ENCODE results near the gene TOMM20L.

- no peak for TF ChIP-seq POLR2A (IDR thresholded peaks at IDR 0.05; ENCODE audit: borderline replicate concordance, extremely low read depth, insufficient read depth, insufficient read length)
- no peak for TF ChIP-seq EZH2 (IDR thresholded peaks at IDR 0.05)
- TF ChIP-seq CTCF (IDR thresholded peaks at IDR 0.05 in 2 of 3, conservative IDR thresholded peaks at IDR 0.05 in 1 of 3; ENCODE audit: borderline replicate concordance in 1 of 3, insufficient read depth in 1 of 3, low read depth in 2 of 3, low read length in 2 of 3): no peak
- no peak for TF ChIP-seq ZNF274 (IDR thresholded peaks at IDR 0.05; ENCODE audit: low read depth, low read length)
- TF ChIP-seq EGR1 (IDR thresholded peaks at IDR 0.05; ENCODE audit: low read depth): no peak
- no peak for TF ChIP-seq POLR2AphosphoS5 (IDR thresholded peaks at IDR 0.05; ENCODE audit: low read depth, low read length)
- TF ChIP-seq SRF (IDR thresholded peaks at IDR 0.05; ENCODE audit: low read depth): no peak
- no peak for TF ChIP-seq EZH2phosphoT487 (IDR thresholded peaks at IDR 0.05; ENCODE audit: borderline replicate concordance)
- TF ChIP-seq, protein P1, sequence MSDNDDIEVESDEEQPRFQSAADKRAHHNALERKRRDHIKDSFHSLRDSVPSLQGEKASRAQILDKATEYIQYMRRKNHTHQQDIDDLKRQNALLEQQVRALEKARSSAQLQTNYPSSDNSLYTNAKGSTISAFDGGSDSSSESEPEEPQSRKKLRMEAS (IDR thresholded peaks at IDR 0.05): no peak
- no peak for TF ChIP-seq YY1 (IDR thresholded peaks at IDR 0.05; ENCODE audit: extremely low read depth, insufficient replicate concordance, low read depth, low read length)
- TF ChIP-seq, protein P2, sequence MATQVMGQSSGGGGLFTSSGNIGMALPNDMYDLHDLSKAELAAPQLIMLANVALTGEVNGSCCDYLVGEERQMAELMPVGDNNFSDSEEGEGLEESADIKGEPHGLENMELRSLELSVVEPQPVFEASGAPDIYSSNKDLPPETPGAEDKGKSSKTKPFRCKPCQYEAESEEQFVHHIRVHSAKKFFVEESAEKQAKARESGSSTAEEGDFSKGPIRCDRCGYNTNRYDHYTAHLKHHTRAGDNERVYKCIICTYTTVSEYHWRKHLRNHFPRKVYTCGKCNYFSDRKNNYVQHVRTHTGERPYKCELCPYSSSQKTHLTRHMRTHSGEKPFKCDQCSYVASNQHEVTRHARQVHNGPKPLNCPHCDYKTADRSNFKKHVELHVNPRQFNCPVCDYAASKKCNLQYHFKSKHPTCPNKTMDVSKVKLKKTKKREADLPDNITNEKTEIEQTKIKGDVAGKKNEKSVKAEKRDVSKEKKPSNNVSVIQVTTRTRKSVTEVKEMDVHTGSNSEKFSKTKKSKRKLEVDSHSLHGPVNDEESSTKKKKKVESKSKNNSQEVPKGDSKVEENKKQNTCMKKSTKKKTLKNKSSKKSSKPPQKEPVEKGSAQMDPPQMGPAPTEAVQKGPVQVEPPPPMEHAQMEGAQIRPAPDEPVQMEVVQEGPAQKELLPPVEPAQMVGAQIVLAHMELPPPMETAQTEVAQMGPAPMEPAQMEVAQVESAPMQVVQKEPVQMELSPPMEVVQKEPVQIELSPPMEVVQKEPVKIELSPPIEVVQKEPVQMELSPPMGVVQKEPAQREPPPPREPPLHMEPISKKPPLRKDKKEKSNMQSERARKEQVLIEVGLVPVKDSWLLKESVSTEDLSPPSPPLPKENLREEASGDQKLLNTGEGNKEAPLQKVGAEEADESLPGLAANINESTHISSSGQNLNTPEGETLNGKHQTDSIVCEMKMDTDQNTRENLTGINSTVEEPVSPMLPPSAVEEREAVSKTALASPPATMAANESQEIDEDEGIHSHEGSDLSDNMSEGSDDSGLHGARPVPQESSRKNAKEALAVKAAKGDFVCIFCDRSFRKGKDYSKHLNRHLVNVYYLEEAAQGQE (IDR thresholded peaks at IDR 0.05; ENCODE audit: low read depth): no peak
- no peak for TF ChIP-seq JUND (IDR thresholded peaks at IDR 0.05)
- TF ChIP-seq, protein P3, sequence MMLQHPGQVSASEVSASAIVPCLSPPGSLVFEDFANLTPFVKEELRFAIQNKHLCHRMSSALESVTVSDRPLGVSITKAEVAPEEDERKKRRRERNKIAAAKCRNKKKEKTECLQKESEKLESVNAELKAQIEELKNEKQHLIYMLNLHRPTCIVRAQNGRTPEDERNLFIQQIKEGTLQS (IDR thresholded peaks at IDR 0.05): no peak
- TF ChIP-seq ELF1 (IDR thresholded peaks at IDR 0.05; ENCODE audit: borderline replicate concordance, low read depth): no peak
These were observed 28.4 kb upstream of the TOMM20L start for GRCh38 chr14:58367296-58367695.

All from HCT116 (cell line).